ENCODE data around the gene STAG1. TPM values are rescaled to one million over a fixed set of nuclear protein-coding genes. Genes with fewer than 3 reads are reported as not detected.

STAG1 gene
- total RNA-seq, 3 donors from 2014 or later, result 46.8 to 57.1 (median 50.4) TPM

GRCh38 chr3:136457793-136458192 is 294.4 kb downstream of the STAG1 start:
- no peak for ATAC-seq
- no peak overlapping the region for H3K4me3 ChIP-seq
- no peak for TF ChIP-seq CTCF (IDR thresholded peaks at IDR 0.05)
- H3K9me3 ChIP-seq, result peaks cover 39% of the 10 kb centered on the region
- DNase-seq, result no peak
- H3K4me1 ChIP-seq (ENCODE audit: low read depth), result no peaks in the 10 kb centered on the region
- H3K36me3 ChIP-seq (ENCODE audit: low read depth), result no peaks in the 10 kb centered on the region
- intact Hi-C loops (cut with DNase I, micrococcal nuclease), result no loop called here

GRCh38 chr3:136456196-136456595 is 296.0 kb downstream of the STAG1 start:
- ATAC-seq (no peak), DNase-seq (no peak)
- no peak overlapping the region for H3K4me3 ChIP-seq
- peaks cover 39% of the 10 kb centered on the region for H3K9me3 ChIP-seq
- no peaks in the 10 kb centered on the region for H3K4me1 ChIP-seq (ENCODE audit: low read depth)
- no peaks in the 10 kb centered on the region for H3K36me3 ChIP-seq (ENCODE audit: low read depth)
- TF ChIP-seq CTCF (IDR thresholded peaks at IDR 0.05), result no peak
- intact Hi-C loops (cut with DNase I, micrococcal nuclease), result no loop called here

GRCh38 chr3:136444581-136444980 is 307.6 kb downstream of the STAG1 start:
- no peak for TF ChIP-seq CTCF (IDR thresholded peaks at IDR 0.05)
- no peaks in the 10 kb centered on the region for H3K36me3 ChIP-seq (ENCODE audit: low read depth)
- H3K9me3 ChIP-seq, result no peaks in the 10 kb centered on the region
- no peak for ATAC-seq
- no peak overlapping the region for H3K4me3 ChIP-seq
- no peaks in the 10 kb centered on the region for H3K4me1 ChIP-seq (ENCODE audit: low read depth)
- no peak for DNase-seq
- intact Hi-C loops (cut with DNase I, micrococcal nuclease), result no loop called here

- ATAC-seq (no peak), DNase-seq (no peak)
- no peak overlapping the region for H3K4me3 ChIP-seq
- intact Hi-C loops (cut with DNase I, micrococcal nuclease), result no loop called here
- no peaks in the 10 kb centered on the region for H3K36me3 ChIP-seq (ENCODE audit: low read depth)
- no peaks in the 10 kb centered on the region for H3K4me1 ChIP-seq (ENCODE audit: low read depth)
- H3K9me3 ChIP-seq, result no peaks in the 10 kb centered on the region
- TF ChIP-seq CTCF (IDR thresholded peaks at IDR 0.05), result no peak
These were observed 315.1 kb downstream of the STAG1 start for GRCh38 chr3:136437043-136437442.

GRCh38 chr3:136434429-136434828 is 317.7 kb downstream of the STAG1 start:
- Histone ChIP-seq H3K36me3 (ENCODE audit: low read depth) (no peaks in the 10 kb centered on the region), H3K4me1 (ENCODE audit: low read depth) (no peaks in the 10 kb centered on the region), H3K4me3 (no peak overlapping the region), H3K9me3 (no peaks in the 10 kb centered on the region)
- no peak for ATAC-seq
- no peak for DNase-seq
- no peak for TF ChIP-seq CTCF (IDR thresholded peaks at IDR 0.05)
- intact Hi-C loops (cut with DNase I, micrococcal nuclease), result no loop called here

GRCh38 chr3:136432685-136433084 is 319.5 kb downstream of the STAG1 start:
- DNase-seq, result no peak

More at GRCh38 chr3:136432685-136433084, 319.5 kb downstream of the STAG1 start:
- Histone ChIP-seq H3K36me3 (ENCODE audit: low read depth) (no peaks in the 10 kb centered on the region), H3K4me1 (ENCODE audit: low read depth) (no peaks in the 10 kb centered on the region), H3K4me3 (no peak overlapping the region), H3K9me3 (no peaks in the 10 kb centered on the region)
- no peak for ATAC-seq
- intact Hi-C loops (cut with DNase I, micrococcal nuclease), result no loop called here
- no peak for TF ChIP-seq CTCF (IDR thresholded peaks at IDR 0.05)
